ENCODE results near the gene MLLT1. TPM values are rescaled to one million over a fixed set of nuclear protein-coding genes. Genes with fewer than 3 reads are reported as not detected.

Gene MLLT1
- total RNA-seq, 1 donor: 16.6 TPM

GRCh38 chr19:6233056-6233826 is 46.5 kb downstream of the MLLT1 start:
- TF ChIP-seq CTCF (IDR thresholded peaks at IDR 0.05; ENCODE audit: insufficient read depth, low read length): no peak
- H3K4me3 ChIP-seq (ENCODE audit: low read depth, low read length): no peak overlapping the region
- DNase-seq (ENCODE audit: low read depth): peak; percentile 60

- DNase-seq (ENCODE audit: low read depth): peak; percentile 93
- TF ChIP-seq CTCF (IDR thresholded peaks at IDR 0.05; ENCODE audit: insufficient read depth, low read length): no peak
- H3K4me3 ChIP-seq (ENCODE audit: low read depth, low read length): no peak overlapping the region
These were observed 47.1 kb downstream of the MLLT1 start for GRCh38 chr19:6232601-6233055.

GRCh38 chr19:6230991-6231448 is 48.8 kb downstream of the MLLT1 start:
- no peak for TF ChIP-seq CTCF (IDR thresholded peaks at IDR 0.05; ENCODE audit: insufficient read depth, low read length)
- no peak for DNase-seq (ENCODE audit: low read depth)
- H3K4me3 ChIP-seq (ENCODE audit: low read depth, low read length): no peak overlapping the region

GRCh38 chr19:6229951-6230712 is 49.6 kb downstream of the MLLT1 start:
- no peak for TF ChIP-seq CTCF (IDR thresholded peaks at IDR 0.05; ENCODE audit: insufficient read depth, low read length)
- DNase-seq (ENCODE audit: low read depth): no peak
- no peak overlapping the region for H3K4me3 ChIP-seq (ENCODE audit: low read depth, low read length)

- DNase-seq (ENCODE audit: low read depth): no peak
- no peak for TF ChIP-seq CTCF (IDR thresholded peaks at IDR 0.05; ENCODE audit: insufficient read depth, low read length)
- no peak overlapping the region for H3K4me3 ChIP-seq (ENCODE audit: low read depth, low read length)
These were observed 50.4 kb downstream of the MLLT1 start for GRCh38 chr19:6229216-6229913.

- no peak for TF ChIP-seq CTCF (IDR thresholded peaks at IDR 0.05; ENCODE audit: insufficient read depth, low read length)
- DNase-seq (ENCODE audit: low read depth): no peak
- no peak overlapping the region for H3K4me3 ChIP-seq (ENCODE audit: low read depth, low read length)
These were observed 51.1 kb downstream of the MLLT1 start for GRCh38 chr19:6228551-6229215.
